ENCODE measurements around the gene ZIC5.

Gene ZIC5

GRCh38 chr13:99971576-99972189 is at the start of gene ZIC5:
Gene ZIC5, minus strand, starts transcription at chr13:99971767. Its CDS starts 164 bp downstream, at chr13:99971603.
- peak in 6 of 10 donors; percentile 46 to 88 (median 72) for DNase-seq
- intact Hi-C loops (cut with DNase I): no loop called here

DNA sequence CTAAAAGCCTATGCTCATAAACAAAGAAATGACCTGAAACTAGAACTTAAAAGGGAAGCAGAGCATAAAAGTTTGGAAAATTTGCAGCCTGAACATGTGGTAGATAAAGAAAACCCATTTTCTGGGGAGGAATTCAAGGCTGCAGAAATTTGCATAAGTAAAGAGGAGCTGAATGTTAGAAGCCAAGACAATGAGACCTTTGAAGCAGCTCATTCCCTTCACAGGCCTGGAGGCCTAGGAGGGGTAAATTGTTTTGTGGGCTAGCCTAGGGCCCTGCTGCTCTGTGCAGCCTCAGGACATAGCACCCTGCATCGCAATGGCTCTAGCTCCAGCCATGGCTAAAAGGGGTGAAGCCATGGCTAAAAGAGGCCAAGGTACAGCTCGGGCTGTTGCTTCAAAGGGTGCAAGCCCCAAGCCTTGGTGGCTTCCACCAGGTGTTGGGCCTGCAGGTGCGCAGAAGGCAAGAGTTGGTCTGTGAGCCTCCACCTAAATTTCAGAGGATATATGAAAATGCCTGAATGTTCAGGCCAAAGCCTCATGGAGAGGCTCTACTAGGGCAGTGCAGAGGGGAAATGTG is 48.3 kb upstream of the ZIC5 start:
- no peak for DNase-seq
- intact Hi-C loops (cut with DNase I): no loop called here

DNA sequence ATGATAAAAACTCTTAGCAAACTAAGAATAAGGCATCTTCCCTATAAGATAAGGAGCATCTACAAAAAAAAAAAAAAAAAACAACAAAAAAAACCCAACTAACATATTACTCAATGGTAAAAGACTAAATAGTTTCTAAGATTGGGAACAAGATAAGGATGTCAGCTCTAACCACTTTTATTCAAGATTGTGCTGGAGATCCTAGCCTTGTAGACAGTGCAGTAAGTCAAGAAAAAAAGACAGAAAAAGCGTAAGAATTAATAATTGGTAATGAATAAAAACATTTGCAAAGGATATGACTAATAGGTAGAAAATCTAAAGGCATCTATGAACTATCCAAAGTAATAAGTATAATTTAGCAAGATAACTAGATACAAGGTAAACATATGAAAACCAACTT is 43.1 kb upstream of the ZIC5 start:
- no peak for DNase-seq
- intact Hi-C loops (cut with DNase I): no loop called here

DNA sequence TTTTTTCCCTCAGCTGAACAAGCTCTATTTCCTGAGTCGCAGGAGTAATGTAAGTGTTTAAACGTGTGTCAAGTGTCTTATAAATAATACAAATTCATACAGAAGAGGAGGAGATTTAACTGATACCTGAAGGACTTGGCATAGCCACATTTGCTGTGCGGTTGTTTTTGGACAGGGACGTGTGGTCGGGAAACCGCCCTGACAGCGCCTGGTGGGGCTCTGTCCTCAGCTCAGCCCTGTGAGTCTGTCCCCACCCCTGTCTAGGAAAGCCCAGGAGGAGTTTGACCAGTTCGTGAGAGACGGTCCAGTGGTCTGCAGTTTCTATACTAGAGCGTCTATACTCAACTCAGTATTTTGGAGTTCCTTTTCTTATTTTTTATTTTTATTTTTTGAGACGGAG is 26.7 kb upstream of the ZIC5 start:
- DNase-seq: no peak
- intact Hi-C loops (cut with DNase I): no loop called here

- intact Hi-C loops (cut with DNase I): no loop called here
- DNase-seq: no peak
Observed at GRCh38 chr13:99997702-99998214, 26.2 kb upstream of the ZIC5 start.

- no peak for DNase-seq
- intact Hi-C loops (cut with DNase I): no loop called here
Observed at GRCh38 chr13:99996381-99996973, 24.9 kb upstream of the ZIC5 start.

- no peak for DNase-seq
- intact Hi-C loops (cut with DNase I): no loop called here
Observed at GRCh38 chr13:99995589-99996380, 24.2 kb upstream of the ZIC5 start.

DNA sequence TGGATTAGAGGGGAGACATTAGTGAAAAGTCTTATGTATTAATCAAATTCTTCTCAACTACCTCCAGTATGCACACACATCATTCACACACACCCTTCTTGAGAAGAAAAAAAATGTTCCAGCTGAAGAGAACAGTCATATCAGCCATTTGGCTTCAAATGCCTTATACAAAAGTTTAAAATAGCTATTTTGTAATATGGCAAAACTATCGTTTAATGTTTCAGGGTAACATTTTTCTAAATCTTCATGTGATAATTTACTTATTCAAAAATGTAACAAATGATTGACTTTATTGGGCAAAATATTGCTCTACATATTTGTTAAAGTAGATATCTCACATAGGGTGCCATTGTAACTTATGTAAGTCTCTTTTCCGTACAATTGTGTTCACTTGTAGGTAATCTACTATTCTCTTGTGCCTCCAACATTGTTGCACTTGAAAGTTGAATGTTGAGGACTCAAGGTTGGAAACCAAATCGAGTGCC is 23.6 kb upstream of the ZIC5 start:
- intact Hi-C loops (cut with DNase I): no loop called here

GRCh38 chr13:99994638-99995020 is 23.1 kb upstream of the ZIC5 start:
- DNase-seq: no peak
- intact Hi-C loops (cut with DNase I): no loop called here

More for the DNA sequence above, 23.6 kb upstream of the ZIC5 start:
- DNase-seq: no peak

- intact Hi-C loops (cut with DNase I): no loop called here
- no peak for DNase-seq
Observed at GRCh38 chr13:99993660-99994637, 22.4 kb upstream of the ZIC5 start.

DNA sequence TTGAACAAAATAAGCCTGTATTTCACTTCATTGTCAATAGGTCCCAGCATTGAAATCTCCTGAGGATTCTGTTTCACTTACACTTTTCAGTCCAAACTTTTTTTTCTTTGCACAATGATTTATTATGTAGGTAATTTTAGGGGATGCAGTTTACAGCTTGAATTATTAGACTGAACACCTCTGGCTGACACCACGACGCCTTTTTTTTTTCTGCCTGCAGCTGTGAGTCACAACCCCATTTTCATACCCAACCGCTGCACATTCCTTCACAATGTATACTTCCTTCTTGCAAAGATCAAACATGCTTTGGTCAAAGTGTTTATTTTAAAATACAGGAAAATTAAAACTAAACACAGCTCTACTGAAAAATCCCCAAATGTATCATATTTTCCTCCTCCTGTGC is 21.4 kb upstream of the ZIC5 start:
- DNase-seq: no peak
- intact Hi-C loops (cut with DNase I): no loop called here

GRCh38 chr13:99991828-99992775 is 20.5 kb upstream of the ZIC5 start:
- peak in 1 of 10 donors; percentile 11 for DNase-seq
- intact Hi-C loops (cut with DNase I): no loop called here

DNA sequence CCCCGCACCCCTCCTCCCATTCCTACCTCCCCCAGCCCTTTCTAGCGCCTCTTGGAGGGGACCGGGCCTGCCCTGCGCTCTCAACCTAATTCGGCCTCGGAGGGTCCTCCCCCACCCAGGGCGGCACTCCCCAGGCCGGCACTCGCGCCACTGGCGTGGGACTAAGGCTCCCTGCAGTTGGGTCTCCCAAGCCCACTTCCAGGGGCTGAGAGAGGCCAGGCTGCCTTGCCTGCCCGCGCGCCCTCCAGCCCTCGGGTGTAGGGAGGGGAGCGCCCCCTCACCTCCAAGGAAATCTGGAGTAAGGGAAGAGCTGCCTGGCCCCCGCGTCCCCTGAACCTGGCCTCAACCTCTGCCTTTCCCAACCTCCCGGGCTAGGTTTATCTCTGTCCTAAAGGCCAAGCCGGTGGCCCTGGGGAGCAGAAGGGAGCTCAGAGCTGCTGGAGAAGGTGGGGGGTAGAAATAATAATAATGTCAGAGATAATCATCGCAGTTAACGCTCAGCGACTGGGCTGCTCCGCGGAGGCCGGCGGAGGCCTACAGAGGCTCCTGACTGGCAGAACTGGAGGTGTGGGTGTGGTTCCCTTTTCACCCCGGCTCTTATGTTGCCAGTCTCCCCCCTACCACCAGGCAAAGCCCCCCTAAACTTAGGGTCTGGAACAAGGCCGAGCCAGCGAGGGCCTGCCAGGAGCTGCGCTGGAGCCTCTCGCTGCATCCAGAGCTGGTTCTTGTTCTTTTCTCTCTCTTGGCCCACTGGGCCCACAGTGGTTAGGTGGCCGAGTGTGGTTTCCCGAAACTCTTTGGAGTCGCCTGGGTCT is 19.7 kb upstream of the ZIC5 start:
- intact Hi-C loops (cut with DNase I): no loop called here
- DNase-seq: peak in 1 of 10 donors; percentile 78

DNA sequence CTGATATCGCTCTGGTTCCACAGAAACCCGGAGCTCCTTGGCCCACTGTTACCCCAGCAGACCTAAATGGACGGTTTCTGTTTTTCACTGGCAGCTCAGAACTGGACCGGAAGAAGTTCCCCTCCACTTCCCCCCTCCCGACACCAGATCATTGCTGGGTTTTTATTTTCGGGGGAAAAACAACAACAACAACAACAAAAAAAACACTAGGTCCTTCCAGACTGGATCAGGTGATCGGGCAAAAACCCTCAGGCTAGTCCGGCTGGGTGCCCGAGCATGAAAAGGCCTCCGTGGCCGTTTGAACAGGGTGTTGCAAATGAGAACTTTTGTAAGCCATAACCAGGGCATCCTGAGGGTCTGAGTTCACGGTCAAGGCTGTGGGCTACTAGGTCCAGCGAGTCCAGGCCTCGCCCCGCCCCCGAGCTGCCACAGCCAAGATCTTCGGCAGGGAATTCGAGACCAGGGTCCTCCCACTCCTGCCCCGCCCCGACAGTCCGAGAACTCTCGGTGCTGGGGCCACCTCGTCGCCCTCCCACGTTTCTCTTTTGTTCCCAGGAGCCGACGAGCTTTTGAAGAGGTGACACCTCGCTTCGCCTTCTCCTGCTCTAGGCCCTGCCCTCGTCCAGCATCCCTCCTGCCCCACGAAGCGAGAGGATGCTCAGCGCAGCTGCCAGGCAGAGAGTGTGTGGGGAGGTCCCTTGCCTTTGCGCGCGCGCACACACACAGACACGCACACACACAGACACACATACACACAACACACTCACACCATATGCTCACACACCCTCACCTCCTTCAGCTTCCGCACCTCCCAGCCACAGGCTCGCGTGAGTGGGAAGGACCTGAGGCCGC is 18.8 kb upstream of the ZIC5 start:
- peak in 2 of 10 donors; percentile 16 to 81 for DNase-seq
- intact Hi-C loops (cut with DNase I): no loop called here

DNA sequence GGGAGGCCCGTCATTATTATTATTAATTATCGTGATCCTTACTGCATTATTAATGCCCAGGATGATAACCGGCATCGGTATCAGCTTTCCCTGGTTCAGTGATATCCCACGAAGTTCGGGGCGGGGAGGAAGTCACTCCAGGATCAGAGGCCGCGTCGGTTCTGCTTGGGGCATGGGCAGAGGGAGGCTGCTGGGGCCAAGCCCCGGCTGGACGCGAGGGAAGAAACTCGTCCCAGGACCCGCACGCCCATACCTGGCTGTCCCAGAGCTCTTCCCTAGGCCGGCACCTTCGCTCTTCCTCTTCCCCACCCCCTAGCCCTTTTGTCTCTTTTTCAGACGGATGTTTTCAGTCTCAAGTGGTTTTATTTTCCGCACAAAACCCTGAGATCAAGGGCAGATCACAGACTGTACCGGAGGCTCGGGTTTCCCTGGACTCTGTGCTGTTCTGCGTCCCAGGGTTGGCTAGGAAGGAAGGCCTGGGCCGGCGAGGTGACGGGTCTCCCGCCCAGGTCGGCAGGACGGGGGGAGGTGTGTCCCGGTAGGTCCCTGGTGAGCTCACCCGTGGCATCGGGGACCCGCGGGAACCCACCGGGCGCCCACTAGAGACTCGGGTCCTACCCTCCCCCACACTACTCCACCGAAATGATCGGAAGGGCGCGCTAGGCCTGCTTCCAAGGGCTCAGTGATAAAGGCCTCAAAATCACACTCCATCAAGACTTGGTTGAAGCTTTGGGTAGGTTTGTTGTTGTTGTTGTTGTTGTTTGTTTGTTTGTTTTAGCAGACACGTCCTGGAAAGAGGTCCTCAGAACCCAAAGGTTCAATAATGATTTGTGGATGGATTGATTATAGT is 17.9 kb upstream of the ZIC5 start:
- DNase-seq: peak in 1 of 10 donors; percentile 70
- intact Hi-C loops (cut with DNase I): no loop called here

Data from posterior cingulate gyrus (tissue), 11 donors.